Muscle of leg (tissue), 11 donors: Measurements from ENCODE around the gene P2RY11. TPM values are rescaled to one million over a fixed set of nuclear protein-coding genes. Genes with fewer than 3 reads are reported as not detected.

Experiments used
- DNase-seq: peaks from one replicate; pipeline ENCODE4 v3.0.0; 2013
- H3K27ac ChIP-seq: one replicate; pipeline ENCODE4 v1.5.1; 2013; ENCODE audit warnings: mild to moderate bottlenecking, low read length, control low read depth
- H3K27me3 ChIP-seq: one replicate; pipeline ENCODE4 v1.6.1; 2013; ENCODE audit warnings: low read length; ENCODE audit not compliant: control insufficient read depth, insufficient read depth
- H3K36me3 ChIP-seq: one replicate; pipeline ENCODE4 v1.6.1; 2013; ENCODE audit warnings: low read length; ENCODE audit not compliant: control insufficient read depth, insufficient read depth
- H3K4me1 ChIP-seq: one replicate; pipeline ENCODE4 v1.6.1; 2013; ENCODE audit warnings: low read length; ENCODE audit not compliant: control insufficient read depth, insufficient read depth
- H3K4me3 ChIP-seq: one replicate; pipeline ENCODE4 v1.5.1; 2013; ENCODE audit warnings: low read length, control low read depth
- H3K9me3 ChIP-seq: replicated peaks from 2 replicates; pipeline ENCODE4 v1.6.1; 2013; ENCODE audit warnings: low read depth, low read length; ENCODE audit not compliant: control insufficient read depth
- WGBS: methylation state at CpG from one replicate; pipeline ENCODE4 v1.1.5; 2013; ENCODE audit warnings: missing lambda C conversion rate; ENCODE audit not compliant: insufficient coverage; 5-methylcytosine and 5-hydroxymethylcytosine counted together
- polyA plus RNA-seq, 8 donors: library from polyadenylated mRNA; unstranded; fragments of 120-200 nt; gene quantifications; one replicate each; pipeline versions ENCODE4 v1.2.1 to v1.2.3, GENCODE V29; 2013; ENCODE audit warnings: inconsistent platforms in 1 of 8, low replicate concordance in 1 of 8; ENCODE audit not compliant: insufficient read length in 8 of 8, insufficient read depth in 1 of 8
- total RNA-seq: library from RNA; stranded (reverse); fragments of 120-200 nt; gene quantifications from one replicate; pipeline ENCODE4 v1.2.4, GENCODE V29; 2013

The P2RY11 gene
- total and polyA plus RNA-seq, 9 donors: 2.7 to 14.2 (median 9.5) TPM

DNA sequence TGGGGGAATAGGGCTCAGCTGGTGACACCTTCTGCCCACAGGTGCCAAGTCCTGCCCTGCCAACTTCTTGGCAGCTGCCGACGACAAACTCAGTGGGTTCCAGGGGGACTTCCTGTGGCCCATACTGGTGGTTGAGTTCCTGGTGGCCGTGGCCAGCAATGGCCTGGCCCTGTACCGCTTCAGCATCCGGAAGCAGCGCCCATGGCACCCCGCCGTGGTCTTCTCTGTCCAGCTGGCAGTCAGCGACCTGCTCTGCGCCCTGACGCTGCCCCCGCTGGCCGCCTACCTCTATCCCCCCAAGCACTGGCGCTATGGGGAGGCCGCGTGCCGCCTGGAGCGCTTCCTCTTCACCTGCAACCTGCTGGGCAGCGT lies 2.1 kb downstream of the P2RY11 start:
- 66% methylated on average over 19 of the region's 19 CpGs for WGBS
- no peak overlapping the region for H3K27ac ChIP-seq
- no peaks in the 10 kb centered on the region for H3K9me3 ChIP-seq
- no peaks in the 10 kb centered on the region for H3K27me3 ChIP-seq
- H3K4me1 ChIP-seq: peaks cover 8% of the 10 kb centered on the region
- no peak overlapping the region for H3K4me3 ChIP-seq
- DNase-seq: no peak
- H3K36me3 ChIP-seq: peaks cover 71% of the 10 kb centered on the region

GRCh38 chr19:10113964-10114650 lies 2.6 kb downstream of the P2RY11 start:
- Histone ChIP-seq H3K36me3 (peaks cover 69% of the 10 kb centered on the region), H3K4me1 (peaks cover 13% of the 10 kb centered on the region), H3K27ac (no peak overlapping the region), H3K9me3 (no peaks in the 10 kb centered on the region), H3K27me3 (no peaks in the 10 kb centered on the region), H3K4me3 (no peak overlapping the region)
- no peak for DNase-seq
- WGBS: 79% methylated on average over 39 of the region's 43 CpGs

- no peaks in the 10 kb centered on the region for H3K27me3 ChIP-seq
- peaks cover 14% of the 10 kb centered on the region for H3K4me1 ChIP-seq
- WGBS: 79% methylated on average over 25 of the region's 26 CpGs
- no peak overlapping the region for H3K4me3 ChIP-seq
- no peaks in the 10 kb centered on the region for H3K9me3 ChIP-seq
- peaks cover 62% of the 10 kb centered on the region for H3K36me3 ChIP-seq
- H3K27ac ChIP-seq: no peak overlapping the region
- DNase-seq: no peak
Observed at GRCh38 chr19:10114651-10115391, 3.3 kb downstream of the P2RY11 start.

DNA sequence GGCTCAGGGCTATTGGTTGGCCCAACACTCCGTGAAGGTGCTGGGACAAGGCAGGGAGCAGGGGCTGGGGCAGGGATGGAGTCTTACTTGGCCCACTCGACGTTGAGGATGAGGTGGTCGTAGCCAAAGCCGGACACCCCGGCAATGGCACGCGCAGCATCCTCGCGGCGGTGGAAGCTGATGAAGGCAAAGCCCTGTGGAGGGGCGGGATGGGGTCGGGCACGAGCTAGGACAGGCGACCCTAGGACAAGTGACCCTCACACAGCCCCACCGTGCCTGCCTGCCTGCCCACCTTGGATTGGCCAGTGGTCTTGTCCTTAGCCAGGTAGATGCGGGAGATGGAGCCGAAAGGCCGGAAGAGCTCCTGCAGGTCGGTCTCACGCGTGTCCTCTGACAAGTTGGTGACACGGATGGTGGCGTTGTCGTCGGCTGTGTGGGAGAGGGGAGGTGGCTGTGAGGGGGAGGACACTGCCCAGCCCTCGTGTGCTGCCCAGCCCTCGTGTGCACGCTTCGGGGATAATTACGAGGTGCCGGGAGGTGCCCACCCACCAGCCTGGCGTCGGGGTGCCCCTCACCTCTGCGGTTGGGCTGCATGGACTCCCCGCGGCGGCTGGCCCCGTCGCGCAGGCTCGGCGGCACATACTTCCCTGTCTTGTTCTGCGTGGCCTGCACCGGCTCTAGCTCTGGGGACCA lies 4.0 kb downstream of the P2RY11 start:
- Histone ChIP-seq H3K9me3 (no peaks in the 10 kb centered on the region), H3K36me3 (peaks cover 55% of the 10 kb centered on the region), H3K27ac (no peak overlapping the region), H3K4me3 (no peak overlapping the region), H3K27me3 (no peaks in the 10 kb centered on the region), H3K4me1 (peaks cover 19% of the 10 kb centered on the region)
- WGBS: 84% methylated on average over 37 of the region's 45 CpGs
- no peak for DNase-seq

- no peak overlapping the region for H3K27ac ChIP-seq
- H3K4me3 ChIP-seq: no peak overlapping the region
- peaks cover 48% of the 10 kb centered on the region for H3K36me3 ChIP-seq
- H3K4me1 ChIP-seq: peaks cover 23% of the 10 kb centered on the region
- H3K9me3 ChIP-seq: no peaks in the 10 kb centered on the region
- H3K27me3 ChIP-seq: no peaks in the 10 kb centered on the region
- DNase-seq: no peak
- WGBS: 84% methylated on average over 33 of the region's 35 CpGs
Observed at GRCh38 chr19:10116085-10116865, 4.8 kb downstream of the P2RY11 start.

- H3K4me1 ChIP-seq: peaks cover 23% of the 10 kb centered on the region
- H3K36me3 ChIP-seq: peaks cover 43% of the 10 kb centered on the region
- no peaks in the 10 kb centered on the region for H3K27me3 ChIP-seq
- WGBS: 88% methylated on average over 16 of the region's 21 CpGs
- no peak overlapping the region for H3K27ac ChIP-seq
- no peak overlapping the region for H3K4me3 ChIP-seq
- H3K9me3 ChIP-seq: no peaks in the 10 kb centered on the region
- DNase-seq: no peak
Observed at GRCh38 chr19:10116866-10117616, 5.5 kb downstream of the P2RY11 start.

- no peaks in the 10 kb centered on the region for H3K9me3 ChIP-seq
- H3K27ac ChIP-seq: no peak overlapping the region
- peak overlapping the region; percentile 97 for H3K4me3 ChIP-seq
- DNase-seq: no peak
- no peaks in the 10 kb centered on the region for H3K27me3 ChIP-seq
- peaks cover 41% of the 10 kb centered on the region for H3K36me3 ChIP-seq
- WGBS: 32% methylated on average over 8 of the region's 12 CpGs
- H3K4me1 ChIP-seq: peaks cover 17% of the 10 kb centered on the region
Observed at GRCh38 chr19:10118960-10119359, 7.5 kb downstream of the P2RY11 start.

DNA sequence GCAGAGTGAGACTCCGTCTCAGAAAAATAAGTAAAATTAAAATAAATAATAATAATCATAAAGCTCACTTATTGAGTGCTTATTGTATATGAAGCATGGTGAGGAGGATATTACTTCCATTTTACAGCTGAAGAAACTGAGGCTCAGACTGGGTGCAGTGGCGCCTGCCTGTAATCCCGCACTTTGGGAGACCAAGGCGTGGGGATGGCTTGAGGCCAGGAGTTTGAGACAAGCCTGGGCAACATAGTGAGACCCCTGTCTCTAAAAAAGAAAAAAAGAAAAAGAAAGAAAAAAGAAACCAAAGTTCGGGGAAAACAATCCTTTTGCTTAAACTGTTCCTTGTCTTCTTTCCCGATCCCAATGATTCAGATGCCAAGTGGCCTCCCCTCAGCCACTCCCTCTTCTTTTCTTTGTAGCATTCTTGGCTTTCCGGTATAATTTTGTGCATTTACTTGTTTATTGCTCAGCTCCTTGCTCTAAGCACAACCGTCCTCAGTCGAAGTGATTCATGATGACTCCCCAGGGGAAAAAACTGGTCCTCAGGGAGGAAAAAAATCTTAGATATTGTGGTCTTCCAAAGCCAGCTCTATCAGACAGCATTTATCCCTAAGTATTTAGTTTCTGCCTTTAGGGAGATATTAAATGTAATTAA lies 9.2 kb downstream of the P2RY11 start:
- WGBS: 92% methylated on average over 3 of the region's 9 CpGs
- no peaks in the 10 kb centered on the region for H3K9me3 ChIP-seq
- DNase-seq: peak; percentile 89
- H3K36me3 ChIP-seq: peaks cover 28% of the 10 kb centered on the region
- no peak overlapping the region for H3K4me3 ChIP-seq
- H3K4me1 ChIP-seq: peaks cover 17% of the 10 kb centered on the region
- H3K27me3 ChIP-seq: no peaks in the 10 kb centered on the region
- peak overlapping the region; percentile 60 for H3K27ac ChIP-seq

GRCh38 chr19:10122045-10122444 lies 10.6 kb downstream of the P2RY11 start:
- Histone ChIP-seq H3K4me1 (peaks cover 17% of the 10 kb centered on the region), H3K27ac (peak overlapping the region; percentile 42), H3K4me3 (no peak overlapping the region), H3K27me3 (no peaks in the 10 kb centered on the region), H3K36me3 (peaks cover 14% of the 10 kb centered on the region), H3K9me3 (no peaks in the 10 kb centered on the region)
- DNase-seq: peak; percentile 87
- WGBS: no CpG with 5 or more reads among the region's 6 CpGs
